ENCODE measurements around the gene ZNF780B. TPM values are rescaled to one million over a fixed set of nuclear protein-coding genes. Genes with fewer than 3 reads are reported as not detected.

ZNF780B gene
- total RNA-seq = 10 to 100 TPM; 16.0 to 30.7 (median 22.7) TPM
- polyA plus RNA-seq = 1 to 10 TPM in 2 of 3 donors, under 1 TPM in 1; 0.69 to 7.5 (median 3.0) TPM

- Histone ChIP-seq H3K9me3 (peaks cover 0 to 6% (median 1%) of the 10 kb centered on the region in 4 donors), H3K27me3 (no peaks in the 10 kb centered on the region), H3K4me3 (peak within 1 kb of the TSS; percentile 67 to 76 (median 72)), H3K27ac (peak within 1 kb of the TSS; percentile 73 to 80 (median 75)), H3K36me3 (no peaks in the 10 kb centered on the region), H3K4me1 (peaks cover 0 to 28% (median 14%) of the 10 kb centered on the region in 4 donors)
- DNase-seq = peak; percentile 65
- whole genome bisulfite sequencing, 2 donors = 0% methylated on average over 41 of the region's 41 CpGs
- peak in 3 of 4 donors; percentile 33 to 49 (median 43) for TF ChIP-seq POLR2AphosphoS5 (IDR thresholded peaks at IDR 0.05)
- no peak for TF ChIP-seq EP300 (IDR thresholded peaks at IDR 0.05)
- TF ChIP-seq POLR2A (IDR thresholded peaks at IDR 0.05) = no peak
- no peak for TF ChIP-seq CTCF (IDR thresholded peaks at IDR 0.05)
- intact Hi-C loops (cut with DNase I) = no loop called here
Measured at GRCh38 chr19:40055832-40056504, at the start of gene ZNF780B. Gene ZNF780B (minus strand): TSS chr19:40056231. CDS start chr19:40050332, 5,899 bp downstream.

- no peak overlapping the region for H3K27ac ChIP-seq
- TF ChIP-seq EP300 (IDR thresholded peaks at IDR 0.05) = no peak
- TF ChIP-seq CTCF (IDR thresholded peaks at IDR 0.05) = no peak
- TF ChIP-seq POLR2AphosphoS5 (IDR thresholded peaks at IDR 0.05) = no peak
- no peak for TF ChIP-seq POLR2A (IDR thresholded peaks at IDR 0.05)
- no peaks in the 10 kb centered on the region for H3K4me1 ChIP-seq
- intact Hi-C loops (cut with DNase I) = no loop called here
- H3K4me3 ChIP-seq = no peak overlapping the region
- DNase-seq = no peak
- no peaks in the 10 kb centered on the region for H3K27me3 ChIP-seq
- no peaks in the 10 kb centered on the region for H3K9me3 ChIP-seq
- no peaks in the 10 kb centered on the region for H3K36me3 ChIP-seq
- WGBS, 2 donors = 45 to 58% methylated on average over 1 of the region's 1 CpG
Measured at GRCh38 chr19:40104754-40105153, 48.7 kb upstream of the ZNF780B start.

GRCh38 chr19:40103600-40103999 is 47.6 kb upstream of the ZNF780B start:
- Histone ChIP-seq H3K9me3 (no peaks in the 10 kb centered on the region), H3K27me3 (no peaks in the 10 kb centered on the region), H3K27ac (no peak overlapping the region), H3K4me1 (no peaks in the 10 kb centered on the region), H3K4me3 (no peak overlapping the region), H3K36me3 (no peaks in the 10 kb centered on the region)
- DNase-seq = no peak
- TF ChIP-seq EP300 (IDR thresholded peaks at IDR 0.05) (no peak), POLR2AphosphoS5 (IDR thresholded peaks at IDR 0.05) (no peak), POLR2A (IDR thresholded peaks at IDR 0.05) (no peak), CTCF (IDR thresholded peaks at IDR 0.05) (no peak)
- WGBS, 2 donors = 85 to 86% methylated on average over 4 of the region's 4 CpGs
- intact Hi-C loops (cut with DNase I) = no loop called here

GRCh38 chr19:40101813-40102212 is 45.8 kb upstream of the ZNF780B start:
- Histone ChIP-seq H3K9me3 (no peaks in the 10 kb centered on the region), H3K27ac (no peak overlapping the region), H3K4me3 (no peak overlapping the region), H3K27me3 (no peaks in the 10 kb centered on the region), H3K4me1 (no peaks in the 10 kb centered on the region), H3K36me3 (no peaks in the 10 kb centered on the region)
- 83 to 88% methylated on average over 1 of the region's 1 CpG for WGBS, 2 donors
- TF ChIP-seq CTCF (IDR thresholded peaks at IDR 0.05) = no peak
- no peak for TF ChIP-seq EP300 (IDR thresholded peaks at IDR 0.05)
- DNase-seq = no peak
- intact Hi-C loops (cut with DNase I) = no loop called here
